ENCODE data around the gene UBE2K. TPM values are rescaled to one million over a fixed set of nuclear protein-coding genes. Genes with fewer than 3 reads are reported as not detected.

Gene UBE2K
- total and polyA plus RNA-seq, 12 donors = 24.0 to 74.0 (median 56.5) TPM

DNA sequence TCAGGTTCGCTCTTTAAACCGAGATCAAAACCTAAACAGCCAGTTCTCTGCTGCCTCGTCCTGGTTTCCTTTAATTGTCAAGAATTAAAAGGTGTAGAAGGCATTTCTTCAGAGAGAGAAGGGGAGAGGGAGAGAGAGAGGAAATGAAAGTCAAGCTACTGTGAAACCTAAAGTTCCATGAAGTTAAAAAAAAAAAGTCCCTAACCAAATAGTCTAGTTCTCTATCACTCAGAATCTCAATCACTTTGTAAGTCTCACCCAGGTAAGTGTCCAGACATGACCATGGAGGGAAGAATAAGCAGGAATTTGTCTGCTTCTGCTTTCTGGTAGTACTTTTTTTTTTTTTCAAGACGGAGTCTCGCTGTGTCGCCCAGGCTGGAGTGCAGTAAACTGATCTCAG lies 40.5 kb upstream of the UBE2K start:
- H3K36me3 ChIP-seq = no peaks in the 10 kb centered on the region
- 91 to 92% methylated on average over 6 of the region's 6 CpGs for WGBS, 2 donors
- no peak overlapping the region for H3K4me3 ChIP-seq
- ATAC-seq = no peak
- no peaks in the 10 kb centered on the region for H3K27me3 ChIP-seq
- no peak overlapping the region for H3K27ac ChIP-seq
- DNase-seq = no peak
- no peaks in the 10 kb centered on the region for H3K9me3 ChIP-seq
- H3K4me1 ChIP-seq = no peaks in the 10 kb centered on the region
- no peak for TF ChIP-seq CTCF (IDR thresholded peaks at IDR 0.05)
- intact Hi-C loops (cut with DNase I) = no loop called here

GRCh38 chr4:39658756-39659155 lies 39.2 kb upstream of the UBE2K start:
- no peak overlapping the region for H3K27ac ChIP-seq
- H3K4me1 ChIP-seq = no peaks in the 10 kb centered on the region
- no peak for ATAC-seq
- WGBS, 2 donors = 87 to 92% methylated on average over 3 of the region's 3 CpGs
- no peak for DNase-seq
- intact Hi-C loops (cut with DNase I) = no loop called here
- H3K4me3 ChIP-seq = no peak overlapping the region
- no peaks in the 10 kb centered on the region for H3K27me3 ChIP-seq
- H3K36me3 ChIP-seq = no peaks in the 10 kb centered on the region
- no peaks in the 10 kb centered on the region for H3K9me3 ChIP-seq
- peak in 5 of 9 donors; percentile 12 to 37 (median 32) for TF ChIP-seq CTCF (IDR thresholded peaks at IDR 0.05)

DNA sequence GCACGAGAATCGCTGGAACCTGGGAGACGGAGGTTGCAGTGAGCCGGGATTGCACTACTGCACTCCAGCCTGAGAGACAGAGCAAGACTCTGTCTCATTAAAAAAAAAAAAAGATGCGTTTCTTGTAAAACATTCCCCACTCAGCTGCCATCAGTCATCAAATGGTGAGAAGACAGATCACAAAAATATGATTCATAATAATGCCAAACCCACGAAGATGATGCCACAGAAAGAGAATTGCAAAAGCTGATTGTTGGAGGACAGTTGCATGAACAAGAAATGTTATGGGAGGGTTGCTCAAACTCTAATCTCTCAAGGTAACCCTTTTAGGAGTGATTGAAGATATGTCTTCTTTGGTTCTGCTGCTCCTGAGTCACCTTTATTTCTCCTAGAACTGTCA lies 37.9 kb upstream of the UBE2K start:
- no peaks in the 10 kb centered on the region for H3K36me3 ChIP-seq
- DNase-seq (no peak), ATAC-seq (no peak)
- WGBS, 2 donors = 92 to 94% methylated on average over 6 of the region's 6 CpGs
- H3K27me3 ChIP-seq = no peaks in the 10 kb centered on the region
- intact Hi-C loops (cut with DNase I) = loop anchor here in 1 of 10 donors (10.0 kb wide), 1 partner anchor 875 kb away; no protein-coding TSS in a partner anchor
- H3K4me1 ChIP-seq = no peaks in the 10 kb centered on the region
- H3K4me3 ChIP-seq = no peak overlapping the region
- no peaks in the 10 kb centered on the region for H3K9me3 ChIP-seq
- no peak overlapping the region for H3K27ac ChIP-seq
- TF ChIP-seq CTCF (IDR thresholded peaks at IDR 0.05) = no peak

DNA sequence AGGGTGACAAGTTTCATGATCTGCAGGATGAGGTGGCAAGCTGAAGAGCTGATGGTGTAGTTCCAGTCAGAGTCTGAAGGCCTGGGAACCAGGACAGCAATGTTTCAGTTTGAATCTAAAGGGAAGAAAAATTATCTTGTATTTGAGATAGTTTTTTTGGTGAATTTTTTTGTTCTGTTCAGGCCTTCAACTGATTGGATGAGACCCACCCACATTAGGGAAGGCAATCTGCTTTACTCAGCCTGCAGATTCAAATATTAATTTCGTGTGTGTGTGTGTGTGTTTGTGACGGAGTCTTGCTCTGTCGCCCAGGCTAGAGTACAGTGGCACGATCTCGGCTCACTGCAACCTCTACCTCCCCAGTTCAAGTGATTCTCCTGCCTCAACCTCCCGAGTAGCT lies 37.2 kb upstream of the UBE2K start:
- ATAC-seq (no peak), DNase-seq (no peak)
- WGBS, 2 donors = 95 to 98% methylated on average over 6 of the region's 6 CpGs
- no peak overlapping the region for H3K4me3 ChIP-seq
- no peak overlapping the region for H3K27ac ChIP-seq
- no peaks in the 10 kb centered on the region for H3K4me1 ChIP-seq
- intact Hi-C loops (cut with DNase I) = loop anchor here in 1 of 10 donors (10.0 kb wide), 1 partner anchor 874 kb away; no protein-coding TSS in a partner anchor
- H3K27me3 ChIP-seq = no peaks in the 10 kb centered on the region
- H3K9me3 ChIP-seq = no peaks in the 10 kb centered on the region
- no peaks in the 10 kb centered on the region for H3K36me3 ChIP-seq
- TF ChIP-seq CTCF (IDR thresholded peaks at IDR 0.05) = no peak

Measured in heart right ventricle (tissue), 16 donors.